B cell (primary cell): ENCODE results near the gene TMEM222.

ENCODE experiments used
- EZH2 ChIP-seq: IDR thresholded peaks from 2 replicates; pipeline ENCODE4 v1.6.1; 2012; ENCODE audit warnings: borderline replicate concordance, low read depth, mild to moderate bottlenecking, moderate library complexity, low read length; ENCODE audit not compliant: insufficient read depth, poor library complexity, severe bottlenecking
- TF ChIP-seq, protein P1 (sequence below): fragments of 200-600 bp; IDR thresholded peaks from one replicate; pipeline ENCODE4 v1.8.0; 2022; ENCODE audit warnings: antibody characterized with exemption, mild to moderate bottlenecking

DNA sequence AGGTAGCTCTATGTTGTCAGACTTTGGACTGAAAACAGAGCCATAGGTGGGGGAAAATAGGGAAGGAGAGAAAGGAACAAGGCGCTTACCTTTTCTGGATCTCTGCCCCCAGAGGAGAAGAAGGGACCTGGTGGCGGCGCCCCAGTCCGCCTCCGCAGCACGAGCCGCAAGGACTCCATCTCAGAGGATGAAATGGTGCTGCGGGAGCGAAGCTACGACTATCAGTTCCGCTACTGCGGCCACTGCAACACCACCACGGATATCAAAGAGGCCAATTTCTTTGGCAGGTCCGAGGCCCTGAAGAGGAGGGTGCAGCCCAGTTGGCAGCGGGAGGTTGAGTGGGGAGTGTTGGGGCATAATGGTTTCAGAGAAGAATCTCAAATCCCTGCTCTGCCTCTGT is 18.5 kb upstream of the TMEM222 start:
- TF ChIP-seq EZH2: no peak
- TF ChIP-seq, protein P1, sequence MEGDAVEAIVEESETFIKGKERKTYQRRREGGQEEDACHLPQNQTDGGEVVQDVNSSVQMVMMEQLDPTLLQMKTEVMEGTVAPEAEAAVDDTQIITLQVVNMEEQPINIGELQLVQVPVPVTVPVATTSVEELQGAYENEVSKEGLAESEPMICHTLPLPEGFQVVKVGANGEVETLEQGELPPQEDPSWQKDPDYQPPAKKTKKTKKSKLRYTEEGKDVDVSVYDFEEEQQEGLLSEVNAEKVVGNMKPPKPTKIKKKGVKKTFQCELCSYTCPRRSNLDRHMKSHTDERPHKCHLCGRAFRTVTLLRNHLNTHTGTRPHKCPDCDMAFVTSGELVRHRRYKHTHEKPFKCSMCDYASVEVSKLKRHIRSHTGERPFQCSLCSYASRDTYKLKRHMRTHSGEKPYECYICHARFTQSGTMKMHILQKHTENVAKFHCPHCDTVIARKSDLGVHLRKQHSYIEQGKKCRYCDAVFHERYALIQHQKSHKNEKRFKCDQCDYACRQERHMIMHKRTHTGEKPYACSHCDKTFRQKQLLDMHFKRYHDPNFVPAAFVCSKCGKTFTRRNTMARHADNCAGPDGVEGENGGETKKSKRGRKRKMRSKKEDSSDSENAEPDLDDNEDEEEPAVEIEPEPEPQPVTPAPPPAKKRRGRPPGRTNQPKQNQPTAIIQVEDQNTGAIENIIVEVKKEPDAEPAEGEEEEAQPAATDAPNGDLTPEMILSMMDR: no peak
